Measurements from ENCODE around the gene SAFB2.
A peak's percentile ranks its signal among the peaks of the same experiment; 100 is the strongest.

The SAFB2 gene

DNA sequence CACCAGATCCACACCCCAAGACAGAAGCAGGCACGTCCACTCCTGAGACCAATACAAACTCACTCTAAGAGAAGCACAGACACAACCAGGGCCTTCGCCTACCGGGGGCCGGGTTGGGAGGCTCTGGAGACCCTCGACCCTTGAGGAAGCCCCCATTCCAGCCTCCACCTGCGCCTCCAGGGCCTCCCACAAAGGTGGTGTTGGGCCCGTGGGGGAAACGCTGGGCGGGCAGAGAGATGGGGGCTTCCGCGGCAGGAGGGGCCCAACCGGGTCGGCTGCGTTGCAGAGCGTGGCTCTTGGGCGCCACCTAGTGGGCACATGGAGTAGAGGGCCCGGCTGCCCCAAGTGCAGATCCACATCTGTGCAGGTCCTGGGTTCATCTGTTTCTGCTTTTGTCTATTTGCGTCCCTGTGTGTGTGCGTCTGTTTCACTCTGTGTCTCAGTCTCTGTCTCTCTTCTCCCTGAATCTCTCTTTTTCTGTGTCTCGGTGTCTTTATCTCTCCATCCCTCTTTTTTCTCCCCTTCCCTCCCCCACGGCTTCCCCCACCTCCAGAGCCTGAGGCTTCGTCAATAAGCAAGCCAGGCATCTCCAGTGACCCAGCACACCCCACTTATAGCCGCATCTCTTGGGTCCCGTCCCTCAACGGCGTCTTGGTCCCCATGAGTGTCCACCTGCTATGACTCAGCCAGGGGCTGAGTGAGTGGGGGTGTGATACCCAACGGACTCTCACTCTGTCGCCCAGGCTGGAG is 44.3 kb downstream of the SAFB2 start:
- FAIRE-seq, result peak; percentile 5

DNA sequence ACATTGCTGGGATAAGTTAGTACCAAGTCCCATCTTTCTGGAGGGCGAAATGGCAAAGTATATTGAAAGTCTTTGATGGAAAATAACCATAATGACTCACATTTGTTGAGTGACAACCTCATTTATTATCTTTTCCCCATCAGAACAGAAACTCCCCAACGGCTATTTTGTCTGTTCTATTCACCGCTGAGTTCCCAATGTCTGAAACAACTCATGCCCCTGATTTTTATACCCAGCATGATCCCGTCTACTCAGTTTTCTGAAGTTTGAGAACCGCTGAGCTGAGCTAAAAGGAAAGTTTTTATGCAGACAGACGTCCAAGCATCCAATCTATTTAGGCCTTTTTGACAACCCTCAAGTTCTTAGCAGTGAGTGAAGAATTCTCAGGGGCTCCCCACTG is 47.0 kb downstream of the SAFB2 start:
- FAIRE-seq, result no peak

GRCh38 chr19:5572556-5573286 is 49.9 kb downstream of the SAFB2 start:
- no peak for FAIRE-seq

DNA sequence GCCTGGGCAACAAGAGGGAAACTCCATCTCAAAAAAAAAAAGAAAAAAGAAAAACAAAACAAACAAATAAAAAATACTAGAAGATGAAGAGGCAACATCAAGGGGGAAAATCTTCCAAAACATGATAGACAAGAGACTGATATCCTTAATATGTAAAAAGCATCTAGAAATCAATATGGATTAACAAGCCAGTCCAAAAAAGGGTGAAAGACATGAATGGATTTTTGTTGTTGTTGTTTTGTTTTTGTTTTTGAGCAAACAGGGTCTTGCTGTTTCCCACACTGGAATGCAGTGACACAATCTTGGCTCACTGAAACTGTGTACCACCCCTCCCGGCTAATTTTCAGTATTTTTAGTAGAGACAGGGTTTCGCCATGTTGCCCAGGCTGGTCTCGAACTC is 50.8 kb downstream of the SAFB2 start:
- FAIRE-seq, result no peak

GRCh38 chr19:5567970-5568407 is 54.6 kb downstream of the SAFB2 start:
- FAIRE-seq, result no peak

- FAIRE-seq, result no peak
Observed at GRCh38 chr19:5567360-5567969, 55.1 kb downstream of the SAFB2 start, which contains the start of gene TINCR. TINCR (minus strand) TSS chr19:5567953.

- FAIRE-seq, result no peak
Observed at GRCh38 chr19:5564930-5565329, 57.6 kb downstream of the SAFB2 start.

- FAIRE-seq, result no peak
Observed at GRCh38 chr19:5563935-5564612, 58.5 kb downstream of the SAFB2 start.

DNA sequence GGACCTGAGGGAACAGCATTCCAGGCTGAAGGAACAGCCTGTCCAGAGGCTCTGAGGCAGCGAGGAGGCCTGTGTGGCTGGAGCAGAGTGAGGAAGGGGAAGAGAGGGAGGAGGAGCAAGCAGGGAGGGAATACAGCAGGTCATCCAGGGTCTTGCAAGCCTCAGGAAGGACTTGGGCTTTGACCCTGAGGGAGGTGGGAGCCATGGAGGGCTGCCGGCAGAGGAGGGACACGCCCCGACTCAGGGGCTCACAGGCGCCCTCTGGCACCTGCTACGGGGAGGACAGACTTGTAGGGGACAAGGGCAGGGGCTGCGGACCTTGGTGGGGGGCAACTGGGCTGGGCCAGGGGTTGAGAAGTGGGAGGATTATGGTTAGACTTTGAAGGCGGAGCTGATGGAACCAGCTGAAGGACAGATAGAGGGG is 59.6 kb downstream of the SAFB2 start:
- no peak for FAIRE-seq

- FAIRE-seq, result no peak
Observed at GRCh38 chr19:5562280-5562679, 60.3 kb downstream of the SAFB2 start.

DNA sequence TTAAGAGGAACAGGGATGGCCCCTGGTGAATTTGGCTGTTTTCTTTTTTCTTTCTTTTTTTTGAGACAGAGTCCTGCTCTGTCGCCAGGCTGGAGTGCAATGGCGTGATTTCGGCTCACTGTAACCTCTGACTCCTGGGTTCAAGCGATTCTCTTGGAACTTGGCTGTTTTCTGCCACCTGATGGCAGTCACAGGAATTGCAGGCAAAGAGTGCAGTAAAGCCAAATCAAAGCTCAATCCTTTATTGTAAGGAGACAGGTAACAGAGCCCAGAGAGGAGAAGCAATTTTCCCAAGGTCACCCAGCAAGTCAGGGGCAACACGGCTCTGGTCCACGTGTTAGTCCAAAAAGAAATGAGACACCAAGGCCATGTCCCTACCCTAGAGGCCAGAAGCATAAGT is 61.0 kb downstream of the SAFB2 start:
- FAIRE-seq, result no peak

DNA sequence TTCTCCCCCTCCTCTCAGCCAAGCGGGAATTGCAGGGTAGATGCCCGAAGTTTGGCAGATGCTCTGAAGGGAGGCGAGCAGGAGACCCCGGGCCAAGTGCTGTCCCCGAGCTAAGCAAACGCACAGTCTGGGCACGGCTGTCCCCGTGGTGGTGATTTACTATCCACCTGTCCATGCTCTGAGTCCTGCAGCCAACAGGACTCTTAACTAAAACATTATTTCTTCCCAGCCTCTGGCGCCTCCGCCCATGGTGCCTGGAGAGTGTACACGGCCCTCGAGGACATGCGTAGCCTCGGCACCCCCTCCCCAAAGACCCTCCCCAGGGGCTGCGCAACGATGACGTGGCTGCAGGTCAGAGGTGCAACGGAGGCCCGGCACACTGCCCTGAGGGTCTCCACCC is 62.4 kb downstream of the SAFB2 start:
- FAIRE-seq, result no peak

GRCh38 chr19:5559804-5560133 is 62.8 kb downstream of the SAFB2 start:
- FAIRE-seq, result no peak

DNA sequence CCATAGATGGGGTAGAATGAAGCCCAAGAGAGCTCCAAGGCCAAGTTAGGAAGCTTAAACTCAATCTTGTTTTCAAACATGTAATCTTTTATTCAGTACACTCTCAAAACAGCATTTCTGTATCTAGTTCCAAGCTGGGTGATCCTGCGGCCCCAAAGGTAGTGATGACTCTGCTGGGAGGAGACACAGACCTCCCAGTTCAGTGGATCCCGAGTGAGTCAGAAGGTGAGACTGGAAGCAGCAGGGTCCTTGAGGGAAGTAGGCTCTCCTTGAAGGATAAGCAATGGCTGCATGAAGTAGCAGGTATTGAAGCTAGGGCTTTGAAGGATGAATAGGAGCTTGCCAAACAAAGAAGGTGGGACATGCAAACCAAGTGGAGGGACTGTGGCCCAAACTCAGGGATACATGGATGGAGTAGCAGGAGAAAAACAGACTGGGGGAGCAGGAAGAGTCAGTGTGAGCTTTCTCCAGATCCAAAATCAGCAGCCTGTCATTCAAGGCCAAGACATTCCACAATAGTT is 64.4 kb downstream of the SAFB2 start:
- no peak for FAIRE-seq

DNA sequence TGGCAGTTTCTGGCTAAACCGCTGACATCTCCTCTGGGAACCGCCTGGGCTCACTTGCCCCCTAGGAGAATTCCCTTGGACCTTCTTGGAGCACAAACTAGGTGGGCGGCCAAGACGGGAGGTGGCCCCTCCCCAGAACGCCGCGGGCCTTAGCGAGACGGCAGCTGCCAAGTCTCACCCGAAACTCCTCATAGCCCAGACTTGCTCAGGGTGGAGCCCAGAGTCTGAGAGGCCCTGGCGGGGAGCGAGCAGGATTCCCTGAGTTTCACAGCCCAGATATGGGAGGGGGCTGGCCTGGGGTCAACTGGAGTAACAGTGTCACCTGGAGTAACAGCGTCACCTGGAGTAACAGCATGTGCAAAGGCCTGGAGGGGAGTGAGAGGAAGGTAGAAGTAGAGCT is 64.9 kb downstream of the SAFB2 start:
- no peak for FAIRE-seq

- no peak for FAIRE-seq
Observed at GRCh38 chr19:5554828-5555227, 67.7 kb downstream of the SAFB2 start.

DNA sequence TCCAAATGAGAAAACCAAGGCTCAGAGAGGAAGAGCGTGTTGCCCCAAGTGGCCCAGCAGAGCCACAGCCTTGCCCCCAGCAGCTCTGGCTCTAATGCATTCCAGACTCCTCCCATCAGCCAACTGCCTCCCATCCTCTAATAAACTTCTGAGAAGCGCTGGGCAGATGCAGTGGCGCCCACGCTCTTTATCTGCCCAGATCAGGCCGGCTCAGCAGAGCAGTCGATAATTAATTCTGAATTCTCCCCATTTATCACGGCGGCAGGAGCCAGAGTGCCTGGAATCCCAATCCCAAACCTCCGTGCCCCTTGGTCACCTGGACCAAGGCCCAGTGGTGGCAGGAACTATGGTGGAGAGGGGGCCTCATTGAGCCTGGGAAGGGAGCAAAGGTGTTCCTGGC is 68.7 kb downstream of the SAFB2 start:
- no peak for FAIRE-seq

GRCh38 chr19:5547881-5548280 is 74.7 kb downstream of the SAFB2 start:
- FAIRE-seq, result no peak

GRCh38 chr19:5545984-5546383 is 76.6 kb downstream of the SAFB2 start:
- no peak for FAIRE-seq

GRCh38 chr19:5545051-5545450 is 77.5 kb downstream of the SAFB2 start:
- FAIRE-seq, result no peak

DNA sequence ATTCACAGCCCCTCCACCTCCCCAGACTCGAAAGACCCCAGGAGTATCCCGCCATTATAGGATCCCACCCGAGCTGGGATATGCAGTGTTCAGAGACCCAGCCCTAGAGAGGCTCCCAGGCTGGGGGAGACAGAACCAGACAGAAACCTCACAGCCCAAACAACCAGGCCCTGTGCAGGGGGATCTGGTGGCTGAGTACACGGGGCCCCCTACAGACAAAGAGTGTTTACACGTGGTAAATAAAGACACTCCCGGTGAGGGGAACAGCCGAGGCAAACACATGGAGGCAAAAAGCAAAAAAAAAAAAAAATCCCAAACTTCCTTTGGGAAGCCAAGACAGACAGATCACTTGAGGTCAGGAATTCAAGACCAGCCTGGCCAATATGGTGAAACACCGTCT is 79.9 kb downstream of the SAFB2 start:
- FAIRE-seq, result no peak

- FAIRE-seq, result no peak
Observed at GRCh38 chr19:5541456-5541855, 81.1 kb downstream of the SAFB2 start.

DNA sequence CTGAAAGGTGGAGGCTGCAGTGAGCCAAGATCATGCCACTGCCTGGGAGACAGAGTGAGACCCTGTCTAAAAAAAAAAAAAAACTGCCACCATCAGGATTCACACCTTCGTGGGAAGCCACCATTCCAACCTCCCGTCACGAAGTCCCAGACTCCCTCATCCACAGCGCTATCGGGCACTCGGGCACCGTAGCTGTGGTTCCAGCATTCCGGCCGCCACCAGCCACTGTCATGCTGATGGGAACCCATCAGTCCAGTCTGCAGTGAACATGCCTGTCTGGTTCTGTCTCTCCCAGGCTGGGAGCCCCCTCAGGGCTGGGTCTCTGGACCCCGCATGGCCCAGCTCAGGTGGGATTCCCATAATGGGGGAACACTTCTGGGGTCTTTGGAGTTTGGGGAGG is 82.4 kb downstream of the SAFB2 start:
- FAIRE-seq, result no peak

Data from TTC549 (cell line).